GM23338 (cell line): ENCODE measurements around the gene NPLOC4. TPM values are rescaled to one million over a fixed set of nuclear protein-coding genes. Genes with fewer than 3 reads are reported as not detected.

Source experiments
- ATAC-seq: fragments of 200-7000 bp; cut with Tn5 transposase; 3 replicates; pipeline ENCODE4 v1.9.1; 2020
- DNase-seq: peaks from one replicate; pipeline ENCODE4 v3.0.0-alpha.2; 2015; ENCODE audit warnings: low spot score
- H2AFZ ChIP-seq: fragments of 200-600 bp; sonication (generic); 2 replicates; pipeline ENCODE4 v1.8.0; 2016; ENCODE audit warnings: antibody characterized with exemption, mild to moderate bottlenecking, moderate library complexity
- H3F3A ChIP-seq: fragments of 200-600 bp; sonication (generic); replicated peaks from 2 replicates; pipeline ENCODE4 v1.8.0; 2017; ENCODE audit warnings: antibody characterized with exemption, mixed run types, low read depth
- H3K27ac ChIP-seq: fragments of 200-600 bp; sonication (generic); 2 replicates; pipeline ENCODE4 v1.6.1; 2016; ENCODE audit warnings: low read depth
- H3K27me3 ChIP-seq: fragments of 200-600 bp; sonication (generic); 2 replicates; pipeline ENCODE4 v1.8.0; 2016; ENCODE audit warnings: mild to moderate bottlenecking, mixed run types, moderate library complexity; ENCODE audit not compliant: insufficient read depth
- H3K36me3 ChIP-seq: fragments of 200-600 bp; sonication (generic); 2 replicates; pipeline ENCODE4 v1.8.0; 2016; ENCODE audit warnings: mild to moderate bottlenecking; ENCODE audit not compliant: insufficient read depth
- H3K4me1 ChIP-seq: fragments of 200-600 bp; sonication (generic); 2 replicates; pipeline ENCODE4 v1.8.0; 2016; ENCODE audit warnings: mild to moderate bottlenecking, moderate library complexity; ENCODE audit not compliant: insufficient read depth
- H3K4me2 ChIP-seq: fragments of 200-600 bp; sonication (generic); 2 replicates; pipeline ENCODE4 v1.7.1; 2017; ENCODE audit warnings: mixed run types
- H3K4me3 ChIP-seq: fragments of 200-600 bp; sonication (generic); 2 replicates; pipeline ENCODE4 v1.6.1; 2016; ENCODE audit warnings: mixed run types
- H3K79me2 ChIP-seq: fragments of 200-600 bp; sonication (generic); replicated peaks from 2 replicates; pipeline ENCODE4 v1.8.0; 2017; ENCODE audit warnings: mild to moderate bottlenecking; ENCODE audit not compliant: insufficient read depth
- H3K9me2 ChIP-seq: fragments of 200-600 bp; sonication (generic); 2 replicates; pipeline ENCODE4 v1.8.0; 2017; ENCODE audit not compliant: insufficient read depth
- H4K20me1 ChIP-seq: fragments of 200-600 bp; sonication (generic); replicated peaks from 2 replicates; pipeline ENCODE4 v1.8.0; 2017; ENCODE audit warnings: mild to moderate bottlenecking; ENCODE audit not compliant: insufficient read depth
- H3K27ac Mint-ChIP-seq: 2 replicates; pipeline ENCODE4 v1.8.0; 2020; ENCODE audit warnings: inconsistent platforms, mild to moderate bottlenecking, moderate library complexity, mixed read lengths
- H3K27me3 Mint-ChIP-seq: 3 replicates; pipeline ENCODE4 v1.8.0; 2022; ENCODE audit warnings: low read depth, mild to moderate bottlenecking, moderate library complexity, mixed read lengths, inconsistent platforms; ENCODE audit not compliant: insufficient read depth, poor library complexity
- H3K36me3 Mint-ChIP-seq: 3 replicates; pipeline ENCODE4 v1.8.0; 2021; ENCODE audit warnings: low read depth, mild to moderate bottlenecking, inconsistent platforms, moderate library complexity, mixed read lengths
- H3K4me1 Mint-ChIP-seq: 3 replicates; pipeline ENCODE4 v1.8.0; 2020; ENCODE audit warnings: mild to moderate bottlenecking, inconsistent platforms, mixed read lengths
- H3K4me3 Mint-ChIP-seq: 3 replicates; pipeline ENCODE4 v1.8.0; 2021; ENCODE audit warnings: moderate library complexity, mild to moderate bottlenecking, inconsistent platforms, mixed read lengths
- H3K9me3 Mint-ChIP-seq: 3 replicates; pipeline ENCODE4 v1.8.0; 2020; ENCODE audit warnings: moderate library complexity, mild to moderate bottlenecking, inconsistent platforms, mixed read lengths
- EZH2 ChIP-seq: fragments of 200-600 bp; sonication (generic); IDR thresholded peaks from one replicate; pipeline ENCODE4 v1.8.0; 2017; ENCODE audit warnings: antibody characterized with exemption, mild to moderate bottlenecking, low read depth; ENCODE audit not compliant: unreplicated experiment
- JUNB ChIP-seq: IDR thresholded peaks from one replicate; pipeline ENCODE4 v1.6.1; 2016; ENCODE audit warnings: antibody characterized with exemption; ENCODE audit not compliant: unreplicated experiment
- POLR2AphosphoS5 ChIP-seq: IDR thresholded peaks from 2 replicates; pipeline ENCODE4 v1.6.1; 2016; ENCODE audit warnings: antibody characterized with exemption, low read depth
- polyA plus RNA-seq: library from polyadenylated mRNA; unstranded; fragments of >200 nt; fragmentation: Nextera tagmentation; extraction: Ambion mirVana; gene quantifications from 2 replicates; pipeline ENCODE4 v1.2.1, GENCODE V29; 2016
- total RNA-seq: library from RNA; depleted of rRNA; stranded (reverse); fragments of >200 nt; shearing (Covaris generic); gene quantifications from 2 replicates; pipeline ENCODE4 v1.2.3, GENCODE V29; 2014
- TF ChIP-seq, protein P1 (sequence below): IDR thresholded peaks from one replicate; pipeline ENCODE4 v1.6.1; 2018; ENCODE audit warnings: antibody characterized with exemption; ENCODE audit not compliant: unreplicated experiment
- TF ChIP-seq, protein P2 (sequence below), 2 experiments: fragments of 200-600 bp in 1 of 2; sonication (generic) in 1 of 2; conservative IDR thresholded peaks; 2 replicates each; pipeline versions ENCODE4 v1.5.1 to v1.6.1; 2016 to 2017; ENCODE audit warnings: antibody characterized with exemption in 2 of 2, low read depth in 2 of 2, mild to moderate bottlenecking in 2 of 2, moderate library complexity in 1 of 2

NPLOC4 gene
- total and polyA plus RNA-seq, 2 experiments from 2014 or later: 24.1 to 79.1 TPM

DNA sequence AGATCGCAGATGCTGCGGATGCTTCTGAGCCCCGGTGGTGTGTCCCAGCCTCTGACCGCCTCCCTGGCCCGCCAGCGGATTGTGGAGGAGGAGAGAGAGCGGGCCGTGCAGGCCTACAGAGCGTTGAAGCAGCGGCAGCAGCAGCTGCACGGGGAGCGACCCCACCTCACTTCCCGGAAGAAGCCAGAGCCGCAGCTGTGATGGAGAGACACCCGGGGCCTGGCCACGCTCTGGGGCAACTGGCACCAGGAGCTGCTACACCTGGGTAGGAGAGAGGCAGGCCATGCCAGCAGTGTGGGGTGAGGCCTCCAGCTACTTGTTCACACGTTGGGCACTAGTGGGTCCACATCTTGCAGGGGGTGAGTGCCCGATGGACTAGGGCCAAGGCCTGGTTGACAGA, 35.6 kb upstream of the NPLOC4 start:
- ATAC-seq (no peak), DNase-seq (no peak)
- Histone ChIP-seq H4K20me1 (peaks cover 14% of the 10 kb centered on the region), H3K4me3 (no peak overlapping the region), H3K27ac (no peak overlapping the region), H2AFZ (no peak overlapping the region), H3K4me1 (peaks cover 3% of the 10 kb centered on the region; the same call in 1 of the 2 replicates), H3K9me2 (no peaks in the 10 kb centered on the region), H3K79me2 (peaks cover 24% of the 10 kb centered on the region), H3K36me3 (peaks cover 24% of the 10 kb centered on the region), H3K27me3 (no peaks in the 10 kb centered on the region), H3F3A (peaks cover 27% of the 10 kb centered on the region), H3K4me2 (no peak overlapping the region)
- Mint-ChIP-seq H3K4me3 (no peak overlapping the region), H3K27me3 (peaks cover 29% of the 10 kb centered on the region), H3K27ac (no peak overlapping the region), H3K36me3 (peaks cover 72% of the 10 kb centered on the region), H3K9me3 (no peaks in the 10 kb centered on the region), H3K4me1 (peaks cover 14% of the 10 kb centered on the region)
- TF ChIP-seq, protein P1, sequence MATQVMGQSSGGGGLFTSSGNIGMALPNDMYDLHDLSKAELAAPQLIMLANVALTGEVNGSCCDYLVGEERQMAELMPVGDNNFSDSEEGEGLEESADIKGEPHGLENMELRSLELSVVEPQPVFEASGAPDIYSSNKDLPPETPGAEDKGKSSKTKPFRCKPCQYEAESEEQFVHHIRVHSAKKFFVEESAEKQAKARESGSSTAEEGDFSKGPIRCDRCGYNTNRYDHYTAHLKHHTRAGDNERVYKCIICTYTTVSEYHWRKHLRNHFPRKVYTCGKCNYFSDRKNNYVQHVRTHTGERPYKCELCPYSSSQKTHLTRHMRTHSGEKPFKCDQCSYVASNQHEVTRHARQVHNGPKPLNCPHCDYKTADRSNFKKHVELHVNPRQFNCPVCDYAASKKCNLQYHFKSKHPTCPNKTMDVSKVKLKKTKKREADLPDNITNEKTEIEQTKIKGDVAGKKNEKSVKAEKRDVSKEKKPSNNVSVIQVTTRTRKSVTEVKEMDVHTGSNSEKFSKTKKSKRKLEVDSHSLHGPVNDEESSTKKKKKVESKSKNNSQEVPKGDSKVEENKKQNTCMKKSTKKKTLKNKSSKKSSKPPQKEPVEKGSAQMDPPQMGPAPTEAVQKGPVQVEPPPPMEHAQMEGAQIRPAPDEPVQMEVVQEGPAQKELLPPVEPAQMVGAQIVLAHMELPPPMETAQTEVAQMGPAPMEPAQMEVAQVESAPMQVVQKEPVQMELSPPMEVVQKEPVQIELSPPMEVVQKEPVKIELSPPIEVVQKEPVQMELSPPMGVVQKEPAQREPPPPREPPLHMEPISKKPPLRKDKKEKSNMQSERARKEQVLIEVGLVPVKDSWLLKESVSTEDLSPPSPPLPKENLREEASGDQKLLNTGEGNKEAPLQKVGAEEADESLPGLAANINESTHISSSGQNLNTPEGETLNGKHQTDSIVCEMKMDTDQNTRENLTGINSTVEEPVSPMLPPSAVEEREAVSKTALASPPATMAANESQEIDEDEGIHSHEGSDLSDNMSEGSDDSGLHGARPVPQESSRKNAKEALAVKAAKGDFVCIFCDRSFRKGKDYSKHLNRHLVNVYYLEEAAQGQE: no peak
- no peak for TF ChIP-seq JUNB
- TF ChIP-seq POLR2AphosphoS5: no peak

DNA sequence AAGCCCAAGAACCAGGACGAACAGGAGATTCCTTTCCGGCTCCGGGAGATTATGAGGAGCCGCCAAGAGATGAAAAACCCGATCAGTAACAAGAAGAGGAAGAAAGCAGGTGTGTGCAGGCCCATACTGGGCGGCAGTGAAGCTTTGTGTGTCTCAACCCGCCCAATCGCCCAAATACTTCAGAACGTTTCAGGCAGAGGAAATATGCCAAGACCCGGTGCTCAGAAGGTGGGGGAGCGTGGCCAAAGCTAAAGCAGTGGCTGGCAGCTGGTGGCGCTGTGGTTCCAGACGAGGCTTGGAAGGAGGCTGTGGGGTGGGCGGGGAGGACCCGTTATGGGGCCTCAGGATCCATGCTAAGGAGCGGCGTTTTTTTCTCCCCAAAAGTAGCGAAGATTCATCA, 30.8 kb upstream of the NPLOC4 start:
- no peaks in the 10 kb centered on the region for H3K9me2 ChIP-seq
- peaks cover 74% of the 10 kb centered on the region for H3K36me3 Mint-ChIP-seq
- peak overlapping the region; percentile 99 for H3K4me3 ChIP-seq
- peaks cover 17% of the 10 kb centered on the region for H3K36me3 ChIP-seq
- H3K4me1 Mint-ChIP-seq: peaks cover 25% of the 10 kb centered on the region
- DNase-seq (peak; percentile 63), ATAC-seq (peak; percentile 5; the same call in 1 of the 3 replicates)
- H3K4me2 ChIP-seq: peak overlapping the region; percentile 99
- no peaks in the 10 kb centered on the region for H3K9me3 Mint-ChIP-seq
- peak overlapping the region; percentile 66; the same call in 1 of the 2 replicates for H3K27ac ChIP-seq
- peaks cover 12% of the 10 kb centered on the region for H3K4me1 ChIP-seq
- H3K27ac Mint-ChIP-seq: peak overlapping the region; percentile 70; the same call in 1 of the 2 replicates
- peak overlapping the region; percentile 98 for H3K4me3 Mint-ChIP-seq
- H2AFZ ChIP-seq: no peak overlapping the region
- TF ChIP-seq, protein P2, sequence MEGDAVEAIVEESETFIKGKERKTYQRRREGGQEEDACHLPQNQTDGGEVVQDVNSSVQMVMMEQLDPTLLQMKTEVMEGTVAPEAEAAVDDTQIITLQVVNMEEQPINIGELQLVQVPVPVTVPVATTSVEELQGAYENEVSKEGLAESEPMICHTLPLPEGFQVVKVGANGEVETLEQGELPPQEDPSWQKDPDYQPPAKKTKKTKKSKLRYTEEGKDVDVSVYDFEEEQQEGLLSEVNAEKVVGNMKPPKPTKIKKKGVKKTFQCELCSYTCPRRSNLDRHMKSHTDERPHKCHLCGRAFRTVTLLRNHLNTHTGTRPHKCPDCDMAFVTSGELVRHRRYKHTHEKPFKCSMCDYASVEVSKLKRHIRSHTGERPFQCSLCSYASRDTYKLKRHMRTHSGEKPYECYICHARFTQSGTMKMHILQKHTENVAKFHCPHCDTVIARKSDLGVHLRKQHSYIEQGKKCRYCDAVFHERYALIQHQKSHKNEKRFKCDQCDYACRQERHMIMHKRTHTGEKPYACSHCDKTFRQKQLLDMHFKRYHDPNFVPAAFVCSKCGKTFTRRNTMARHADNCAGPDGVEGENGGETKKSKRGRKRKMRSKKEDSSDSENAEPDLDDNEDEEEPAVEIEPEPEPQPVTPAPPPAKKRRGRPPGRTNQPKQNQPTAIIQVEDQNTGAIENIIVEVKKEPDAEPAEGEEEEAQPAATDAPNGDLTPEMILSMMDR (conservative IDR thresholded peaks at IDR 0.05; ENCODE audit: low read depth in 2 of 2): peak; percentile 43 to 65
- TF ChIP-seq EZH2: no peak
- H3K27me3 Mint-ChIP-seq: peaks cover 27% of the 10 kb centered on the region
- H3F3A ChIP-seq: peaks cover 27% of the 10 kb centered on the region
- H4K20me1 ChIP-seq: peaks cover 12% of the 10 kb centered on the region
- H3K27me3 ChIP-seq: no peaks in the 10 kb centered on the region
- peaks cover 41% of the 10 kb centered on the region for H3K79me2 ChIP-seq
